Activated T-helper 1 cell treated with Interleukin-2 at 50 U/mL for 16 hours (primary cell): ENCODE measurements around the gene IRF7.

Source experiments
- DNase-seq: peaks from one replicate; pipeline ENCODE4 v3.0.0-alpha.2; 2020; ENCODE audit warnings: low read depth

The IRF7 gene

DNA sequence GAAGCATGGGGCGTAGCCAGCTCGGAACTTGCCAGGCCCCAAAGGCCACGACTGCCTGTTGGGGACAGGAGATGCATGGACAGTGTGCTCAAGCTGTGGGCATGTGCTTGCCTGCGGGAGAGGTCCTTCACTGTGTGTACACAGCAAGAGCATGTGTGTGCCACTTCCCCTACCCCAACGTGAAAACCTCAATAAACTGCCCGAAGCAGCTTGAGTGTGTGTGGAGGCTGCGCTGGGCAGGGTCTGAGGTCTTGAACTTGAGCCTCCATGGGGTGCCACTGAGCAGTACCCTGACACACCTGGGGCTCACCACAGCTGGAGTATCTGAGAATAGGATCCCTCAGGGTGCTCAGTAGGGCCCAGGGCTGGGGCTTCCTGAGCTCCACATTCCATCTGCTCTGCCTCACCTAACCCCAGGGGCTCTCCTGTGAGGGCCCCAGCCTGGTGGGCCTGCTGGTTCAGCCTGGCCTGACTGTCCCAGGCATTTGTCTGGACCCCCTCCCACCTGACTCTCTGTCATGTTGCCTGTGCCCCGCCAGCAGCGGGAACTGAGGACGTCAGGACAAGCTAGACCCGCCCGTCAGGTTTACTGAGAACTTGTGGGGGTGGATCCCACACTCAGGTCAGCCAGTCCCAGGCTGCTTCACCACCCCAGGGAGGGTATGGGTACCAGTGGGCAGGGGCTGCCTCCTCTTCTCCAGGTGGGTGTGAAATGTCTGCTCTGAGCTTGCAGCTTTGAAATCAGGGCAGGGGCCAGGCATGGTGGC is 51.8 kb downstream of the IRF7 start:
- no peak for DNase-seq

DNA sequence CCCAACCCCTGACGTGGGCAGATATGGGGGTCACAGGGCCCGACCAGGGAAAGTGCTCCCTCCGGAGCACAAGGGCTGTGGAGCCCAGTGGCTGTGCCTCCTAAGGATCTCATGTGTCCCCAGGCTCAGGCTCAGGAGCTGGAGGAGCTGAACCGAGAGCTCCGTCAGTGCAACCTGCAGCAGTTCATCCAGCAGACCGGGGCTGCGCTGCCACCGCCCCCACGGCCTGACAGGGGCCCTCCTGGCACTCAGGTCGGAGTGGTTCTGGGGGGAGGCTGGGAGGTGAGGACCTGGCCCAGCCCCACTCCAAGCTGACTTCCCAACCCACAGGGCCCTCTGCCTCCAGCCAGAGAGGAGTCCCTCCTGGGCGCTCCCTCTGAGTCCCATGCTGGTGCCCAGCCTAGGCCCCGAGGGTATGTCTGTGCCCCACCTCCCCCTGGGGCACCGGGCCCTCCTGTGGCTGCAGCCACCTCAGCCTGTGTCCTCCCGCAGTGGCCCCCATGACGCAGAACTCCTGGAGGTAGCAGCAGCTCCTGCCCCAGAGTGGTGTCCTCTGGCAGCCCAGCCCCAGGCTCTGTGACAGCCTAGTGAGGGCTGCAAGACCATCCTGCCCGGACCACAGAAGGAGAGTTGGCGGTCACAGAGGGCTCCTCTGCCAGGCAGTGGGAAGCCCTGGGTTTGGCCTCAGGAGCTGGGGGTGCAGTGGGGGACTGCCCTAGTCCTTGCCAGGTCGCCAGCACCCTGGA is 52.5 kb downstream of the IRF7 start:
- DNase-seq: no peak
